ENCODE measurements around the gene TFF2.
A peak's percentile ranks its signal among the peaks of the same experiment; 100 is the strongest.

The TFF2 gene

GRCh38 chr21:42305707-42306147 lies 45.1 kb downstream of the TFF2 start:
- Histone ChIP-seq H3K79me2 (ENCODE audit: insufficient read depth, low read length) (peaks cover 11% of the 10 kb centered on the region; the same call in 1 of the 2 replicates), H3F3A (ENCODE audit: low read depth) (no peaks in the 10 kb centered on the region), H3K4me1 (ENCODE audit: insufficient read depth, low read length, poor library complexity, severe bottlenecking) (peaks cover 84% of the 10 kb centered on the region), H2AFZ (ENCODE audit: low read length) (no peak overlapping the region), H3K36me3 (ENCODE audit: insufficient read depth, low read length) (no peaks in the 10 kb centered on the region), H3K4me3 (ENCODE audit: low read length, poor library complexity, severe bottlenecking) (peak overlapping the region; percentile 45), H3K9ac (ENCODE audit: low read depth, low read length, poor library complexity, severe bottlenecking) (peak overlapping the region; percentile 72), H3K9me2 (replicated peaks; ENCODE audit: low read depth, low read length) (no peaks in the 10 kb centered on the region), H3K9me3 (ENCODE audit: insufficient read depth, low read depth, low read length) (no peaks in the 10 kb centered on the region), H3K27me3 (ENCODE audit: insufficient read depth, low read length, poor library complexity, severe bottlenecking) (no peaks in the 10 kb centered on the region), H3K4me2 (ENCODE audit: low read depth, low read length, poor library complexity, severe bottlenecking) (peak overlapping the region; percentile 73), H4K20me1 (ENCODE audit: insufficient read depth, low read length, poor library complexity, severe bottlenecking) (no peaks in the 10 kb centered on the region)
- TF ChIP-seq EZH2phosphoT487 (IDR thresholded peaks at IDR 0.05; ENCODE audit: borderline replicate concordance) (no peak), CTCF (conservative IDR thresholded peaks at IDR 0.05; ENCODE audit: low read length) (no peak)

- Histone ChIP-seq H4K20me1 (ENCODE audit: insufficient read depth, low read length, poor library complexity, severe bottlenecking) (no peaks in the 10 kb centered on the region), H3K9me3 (ENCODE audit: insufficient read depth, low read depth, low read length) (no peaks in the 10 kb centered on the region), H3F3A (ENCODE audit: low read depth) (no peaks in the 10 kb centered on the region), H3K9ac (ENCODE audit: low read depth, low read length, poor library complexity, severe bottlenecking) (no peak overlapping the region), H3K36me3 (ENCODE audit: insufficient read depth, low read length) (no peaks in the 10 kb centered on the region), H2AFZ (ENCODE audit: low read length) (no peak overlapping the region), H3K27me3 (ENCODE audit: insufficient read depth, low read length, poor library complexity, severe bottlenecking) (no peaks in the 10 kb centered on the region), H3K4me3 (ENCODE audit: low read length, poor library complexity, severe bottlenecking) (no peak overlapping the region), H3K79me2 (ENCODE audit: insufficient read depth, low read length) (peaks cover 11% of the 10 kb centered on the region; the same call in 1 of the 2 replicates), H3K4me1 (ENCODE audit: insufficient read depth, low read length, poor library complexity, severe bottlenecking) (peaks cover 80% of the 10 kb centered on the region), H3K9me2 (replicated peaks; ENCODE audit: low read depth, low read length) (no peaks in the 10 kb centered on the region), H3K4me2 (ENCODE audit: low read depth, low read length, poor library complexity, severe bottlenecking) (no peak overlapping the region)
- TF ChIP-seq EZH2phosphoT487 (IDR thresholded peaks at IDR 0.05; ENCODE audit: borderline replicate concordance): no peak
- TF ChIP-seq CTCF (conservative IDR thresholded peaks at IDR 0.05; ENCODE audit: low read length): no peak
Observed at GRCh38 chr21:42304556-42305454, 46.0 kb downstream of the TFF2 start.

GRCh38 chr21:42303443-42303842 lies 47.4 kb downstream of the TFF2 start:
- Histone ChIP-seq H4K20me1 (ENCODE audit: insufficient read depth, low read length, poor library complexity, severe bottlenecking) (no peaks in the 10 kb centered on the region), H3K9me2 (replicated peaks; ENCODE audit: low read depth, low read length) (no peaks in the 10 kb centered on the region), H3K9ac (ENCODE audit: low read depth, low read length, poor library complexity, severe bottlenecking) (no peak overlapping the region), H3F3A (ENCODE audit: low read depth) (no peaks in the 10 kb centered on the region), H3K4me1 (ENCODE audit: insufficient read depth, low read length, poor library complexity, severe bottlenecking) (peaks cover 80% of the 10 kb centered on the region), H3K36me3 (ENCODE audit: insufficient read depth, low read length) (no peaks in the 10 kb centered on the region), H3K27me3 (ENCODE audit: insufficient read depth, low read length, poor library complexity, severe bottlenecking) (no peaks in the 10 kb centered on the region), H3K79me2 (ENCODE audit: insufficient read depth, low read length) (peaks cover 11% of the 10 kb centered on the region; the same call in 1 of the 2 replicates), H3K4me3 (ENCODE audit: low read length, poor library complexity, severe bottlenecking) (no peak overlapping the region), H3K4me2 (ENCODE audit: low read depth, low read length, poor library complexity, severe bottlenecking) (peak overlapping the region; percentile 11), H2AFZ (ENCODE audit: low read length) (no peak overlapping the region), H3K9me3 (ENCODE audit: insufficient read depth, low read depth, low read length) (no peaks in the 10 kb centered on the region)
- TF ChIP-seq EZH2phosphoT487 (IDR thresholded peaks at IDR 0.05; ENCODE audit: borderline replicate concordance): no peak
- TF ChIP-seq CTCF (conservative IDR thresholded peaks at IDR 0.05; ENCODE audit: low read length): no peak

Measured in Loucy (cell line).